HPDE6-E6E7 (cell line): ENCODE results near the gene ANK3.

Experiments
- DNase-seq: peaks from one replicate; pipeline ENCODE4 v3.0.0; 2011; ENCODE audit warnings: missing footprints; ENCODE audit errors: extremely low spot score

ANK3 gene

GRCh38 chr10:59977486-59977885 is 412.2 kb downstream of the ANK3 start:
- no peak for DNase-seq

GRCh38 chr10:59976909-59977308 is 412.8 kb downstream of the ANK3 start:
- DNase-seq, result no peak
